Spleen (tissue), 7 donors: ENCODE data around the gene TBC1D24.

ENCODE experiments used
- CTCF ChIP-seq, 11 experiments: fragments of 200-600 bp in 7 of 11; fragments of 450-650 bp in 4 of 11; sonication (generic) in 4 of 11; IDR thresholded peaks in 8 of 11; conservative IDR thresholded peaks in 3 of 11; 1 replicate in 7 of 11; 2 replicates in 4 of 11; pipeline versions ENCODE4 v1.4.0 to v1.8.0; 2016 to 2021; ENCODE audit warnings: antibody characterized with exemption in 11 of 11, inconsistent platforms in 4 of 11, mild to moderate bottlenecking in 1 of 11
- POLR2A ChIP-seq, 3 donors: fragments of 450-650 bp; IDR thresholded peaks; one replicate each; pipeline ENCODE4 v1.5.1; 2017; ENCODE audit warnings: antibody characterized with exemption in 3 of 3, mild to moderate bottlenecking in 1 of 3
- POLR2AphosphoS5 ChIP-seq, 3 donors: sonication (generic); formaldehyde crosslinking; IDR thresholded peaks; one replicate each; pipeline ENCODE4 v1.5.1; 2017; ENCODE audit warnings: antibody characterized with exemption in 3 of 3
- donor health status: DM: no; HTN: no; CAD: no; lungs with moderate emphysema.
- donor health status: DM: no; HTN: no; CAD: no.
- donor health status: DM: no; HTN: no; CAD: no.

GRCh38 chr16:2493605-2494004, 18.7 kb downstream of the TBC1D24 start:
- TF ChIP-seq POLR2A (IDR thresholded peaks at IDR 0.05) (no peak), CTCF (IDR thresholded peaks at IDR 0.05 in 8 of 11, conservative IDR thresholded peaks at IDR 0.05 in 3 of 11) (no peak), POLR2AphosphoS5 (IDR thresholded peaks at IDR 0.05) (no peak)
